Adipocyte (in vitro differentiated cells): ENCODE data around the gene NOL4L.

Experiments
- DNase-seq: peaks from one replicate; pipeline ENCODE4 v3.0.0-alpha.2; 2015; ENCODE audit warnings: low read depth
- H3K27me3 ChIP-seq: replicated peaks from 2 replicates; pipeline ENCODE4 v1.7.0; 2013; ENCODE audit warnings: mild to moderate bottlenecking, low read length, moderate library complexity; ENCODE audit not compliant: control insufficient read depth, insufficient read depth
- H3K36me3 ChIP-seq: 2 replicates; pipeline ENCODE4 v1.7.0; 2013; ENCODE audit warnings: low read length, mild to moderate bottlenecking, moderate library complexity; ENCODE audit not compliant: control insufficient read depth, insufficient read depth, severe bottlenecking
- H3K4me1 ChIP-seq: 2 replicates; pipeline ENCODE4 v1.7.0; 2013; ENCODE audit warnings: mild to moderate bottlenecking, low read length, moderate library complexity; ENCODE audit not compliant: control insufficient read depth, insufficient read depth
- H3K4me3 ChIP-seq: 2 replicates; pipeline ENCODE4 v1.7.0; 2013; ENCODE audit warnings: mild to moderate bottlenecking, low read length, moderate library complexity
- H3K9ac ChIP-seq: 2 replicates; pipeline ENCODE4 v1.7.0; 2013; ENCODE audit warnings: mild to moderate bottlenecking, low read length, moderate library complexity
- H3K9me3 ChIP-seq: 2 replicates; pipeline ENCODE4 v1.7.0; 2013; ENCODE audit warnings: mild to moderate bottlenecking, low read length, moderate library complexity; ENCODE audit not compliant: control insufficient read depth

The NOL4L gene

GRCh38 chr20:32572271-32572968 is 12.7 kb downstream of the NOL4L start:
- Histone ChIP-seq H3K4me3 (no peak overlapping the region), H3K9me3 (no peaks in the 10 kb centered on the region), H3K27me3 (no peaks in the 10 kb centered on the region), H3K9ac (no peak overlapping the region), H3K4me1 (peaks cover 28% of the 10 kb centered on the region), H3K36me3 (no peaks in the 10 kb centered on the region)
- no peak for DNase-seq

GRCh38 chr20:32571566-32571965 is 13.6 kb downstream of the NOL4L start:
- Histone ChIP-seq H3K9ac (no peak overlapping the region), H3K4me3 (no peak overlapping the region)
- DNase-seq = no peak

GRCh38 chr20:32570401-32571190 is 14.5 kb downstream of the NOL4L start:
- H3K27me3 ChIP-seq = no peaks in the 10 kb centered on the region
- peaks cover 22% of the 10 kb centered on the region for H3K4me1 ChIP-seq
- no peaks in the 10 kb centered on the region for H3K9me3 ChIP-seq
- no peak overlapping the region for H3K4me3 ChIP-seq
- no peak for DNase-seq
- no peak overlapping the region for H3K9ac ChIP-seq
- H3K36me3 ChIP-seq = no peaks in the 10 kb centered on the region

More at GRCh38 chr20:32571566-32571965, 13.6 kb downstream of the NOL4L start:
- Histone ChIP-seq H3K36me3 (no peaks in the 10 kb centered on the region), H3K9me3 (no peaks in the 10 kb centered on the region), H3K4me1 (peaks cover 22% of the 10 kb centered on the region), H3K27me3 (no peaks in the 10 kb centered on the region)

- no peak for DNase-seq
- Histone ChIP-seq H3K4me3 (no peak overlapping the region), H3K4me1 (peaks cover 16% of the 10 kb centered on the region), H3K9ac (no peak overlapping the region), H3K9me3 (no peaks in the 10 kb centered on the region), H3K27me3 (no peaks in the 10 kb centered on the region), H3K36me3 (no peaks in the 10 kb centered on the region)
Observed at GRCh38 chr20:32569380-32570305, 15.5 kb downstream of the NOL4L start.

- H3K27me3 ChIP-seq = no peaks in the 10 kb centered on the region
- H3K9ac ChIP-seq = no peak overlapping the region
- H3K4me3 ChIP-seq = no peak overlapping the region
- DNase-seq = no peak
- H3K36me3 ChIP-seq = no peaks in the 10 kb centered on the region
- peaks cover 9% of the 10 kb centered on the region for H3K4me1 ChIP-seq
- H3K9me3 ChIP-seq = no peaks in the 10 kb centered on the region
Observed at GRCh38 chr20:32569018-32569379, 16.1 kb downstream of the NOL4L start.

- H3K4me3 ChIP-seq = no peak overlapping the region
- DNase-seq = no peak
- H3K9me3 ChIP-seq = no peaks in the 10 kb centered on the region
- no peaks in the 10 kb centered on the region for H3K36me3 ChIP-seq
- H3K4me1 ChIP-seq = peaks cover 5% of the 10 kb centered on the region
- no peak overlapping the region for H3K9ac ChIP-seq
- no peaks in the 10 kb centered on the region for H3K27me3 ChIP-seq
Observed at GRCh38 chr20:32567384-32568178, 17.6 kb downstream of the NOL4L start.

GRCh38 chr20:32566379-32567374 is 18.5 kb downstream of the NOL4L start:
- no peak for DNase-seq
- no peak overlapping the region for H3K4me3 ChIP-seq
- H3K9ac ChIP-seq = no peak overlapping the region
- H3K4me1 ChIP-seq = peaks cover 5% of the 10 kb centered on the region
- H3K36me3 ChIP-seq = no peaks in the 10 kb centered on the region
- no peaks in the 10 kb centered on the region for H3K27me3 ChIP-seq
- H3K9me3 ChIP-seq = no peaks in the 10 kb centered on the region

GRCh38 chr20:32565735-32566032 is 19.4 kb downstream of the NOL4L start:
- peaks cover 10% of the 10 kb centered on the region for H3K4me1 ChIP-seq
- no peak for DNase-seq
- H3K27me3 ChIP-seq = no peaks in the 10 kb centered on the region
- H3K36me3 ChIP-seq = no peaks in the 10 kb centered on the region
- no peaks in the 10 kb centered on the region for H3K9me3 ChIP-seq
- H3K4me3 ChIP-seq = no peak overlapping the region
- H3K9ac ChIP-seq = no peak overlapping the region

GRCh38 chr20:32564921-32565734 is 20.0 kb downstream of the NOL4L start:
- DNase-seq = no peak
- H3K4me3 ChIP-seq = no peak overlapping the region
- peaks cover 7% of the 10 kb centered on the region for H3K4me1 ChIP-seq
- H3K9me3 ChIP-seq = no peaks in the 10 kb centered on the region
- H3K36me3 ChIP-seq = no peaks in the 10 kb centered on the region
- H3K9ac ChIP-seq = no peak overlapping the region
- no peaks in the 10 kb centered on the region for H3K27me3 ChIP-seq
